NCI-H748 treated with DMSO at 0.1 percent for 48 hours (cell line): Measurements from ENCODE around the gene GTF2H1.
"Not testable (repeated sequence)": the region's sequence is repeated elsewhere in the genome, so short reads cannot be mapped to it uniquely, and the experiment has no call there.

Source experiments
- DNase-seq: peaks from one replicate; lab custom pipeline; 2025; lab: John Stamatoyannopoulos, UW

The GTF2H1 gene

GRCh38 chr11:18319914-18320313 is 2.5 kb upstream of the GTF2H1 start:
- DNase-seq: no peak

DNA sequence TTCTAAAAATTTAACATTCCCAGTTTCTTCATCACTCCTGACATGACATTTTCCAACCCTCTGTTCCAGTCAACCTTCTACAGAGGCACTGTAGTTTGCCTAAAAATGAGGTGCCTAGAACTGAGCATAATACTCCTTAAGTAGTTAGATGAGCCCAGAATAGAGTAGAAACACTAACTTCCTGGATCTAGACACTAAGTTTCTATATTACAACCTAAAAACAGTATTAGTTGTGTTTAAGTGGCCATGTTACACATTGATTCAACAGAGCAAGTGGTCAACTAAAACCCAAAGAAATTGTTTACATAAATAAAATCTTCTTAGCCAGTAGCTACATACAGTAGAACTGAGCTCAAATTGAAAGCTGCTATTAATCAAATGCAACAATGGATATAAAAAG is 1.8 kb upstream of the GTF2H1 start:
- no peak for DNase-seq

- no peak for DNase-seq
These were observed 794 bp upstream of the GTF2H1 start for GRCh38 chr11:18321578-18321968.

DNA sequence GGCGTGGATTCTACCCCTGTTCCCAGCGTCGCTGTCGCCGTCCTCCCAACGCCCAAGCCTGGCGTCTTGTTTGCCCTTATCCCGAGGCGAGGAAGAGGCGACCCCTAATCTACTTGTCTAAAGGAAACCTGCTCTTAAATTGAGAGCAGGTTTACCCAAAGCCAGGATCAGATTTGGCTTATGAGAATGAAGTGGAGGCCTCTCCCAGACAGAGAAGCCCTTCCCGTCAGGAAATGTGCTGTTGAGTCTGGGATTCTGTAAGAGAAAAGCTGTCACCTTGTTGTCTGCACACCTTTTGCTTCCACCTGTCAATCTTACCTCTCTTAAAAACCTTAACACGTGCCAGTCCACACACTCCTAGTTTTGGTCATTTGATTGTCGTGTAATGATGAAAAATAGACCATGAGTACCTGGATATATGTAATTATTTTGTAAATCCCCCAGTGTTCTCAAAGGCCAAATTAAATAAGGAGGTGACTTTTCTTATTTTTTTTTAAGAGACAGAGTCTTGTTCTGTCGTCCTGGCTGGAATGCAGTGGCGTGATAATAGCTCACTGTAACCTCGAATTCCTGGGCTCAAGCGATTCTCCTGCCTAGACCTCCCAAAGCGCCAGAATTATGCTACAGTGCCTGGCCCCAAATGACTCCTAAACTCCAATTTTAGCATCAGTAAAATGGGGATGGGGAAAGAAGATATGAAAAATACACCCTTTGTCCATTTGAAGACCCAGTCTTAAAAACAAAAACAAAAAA is 627 bp downstream of the GTF2H1 start:
- DNase-seq: no peak

DNA sequence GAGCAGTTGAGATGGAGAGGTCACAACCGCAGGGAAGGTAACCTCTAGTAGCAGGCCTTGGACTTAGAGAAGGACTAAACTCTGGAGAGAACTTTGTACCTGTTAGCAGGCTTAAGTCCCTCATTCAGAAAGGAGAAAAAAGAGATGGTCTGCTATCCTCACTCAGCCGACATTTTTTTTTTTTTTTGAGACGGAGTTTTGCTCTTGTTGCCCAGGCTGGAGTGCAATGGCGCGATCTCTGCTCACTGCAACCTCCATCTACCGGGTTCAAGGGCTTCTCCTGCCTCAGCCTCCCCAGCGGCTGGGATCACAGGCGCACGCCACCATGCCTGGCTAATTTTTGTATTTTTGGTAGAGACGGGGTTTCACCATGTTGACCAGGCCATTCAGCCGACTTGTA is 1.5 kb downstream of the GTF2H1 start:
- not testable (repeated sequence) for DNase-seq

DNA sequence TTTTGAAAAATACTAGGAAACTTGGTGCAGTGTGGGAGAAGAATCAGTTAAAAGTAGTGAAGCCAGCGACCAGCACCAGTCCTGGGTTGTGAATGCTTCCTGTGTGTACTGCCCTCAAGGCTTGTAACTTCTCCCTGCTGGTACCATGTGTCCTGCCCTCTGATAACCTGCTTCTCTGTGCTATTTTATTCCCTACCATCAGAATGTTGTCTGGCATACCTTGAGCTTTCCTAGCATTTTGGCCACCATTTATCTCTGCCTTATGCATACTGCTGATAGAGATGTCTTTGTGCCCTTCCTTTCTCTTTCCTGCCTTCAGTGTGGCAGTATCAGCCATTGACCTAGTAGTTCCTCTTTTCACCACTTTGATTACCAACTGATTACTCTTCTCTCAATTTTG is 2.0 kb downstream of the GTF2H1 start:
- no peak for DNase-seq

- DNase-seq: no peak
These were observed 7.0 kb downstream of the GTF2H1 start for GRCh38 chr11:18329196-18329870.

- no peak for DNase-seq
These were observed 8.6 kb downstream of the GTF2H1 start for GRCh38 chr11:18330921-18331320.

- no peak for DNase-seq
These were observed 9.9 kb downstream of the GTF2H1 start for GRCh38 chr11:18332302-18332701.

DNA sequence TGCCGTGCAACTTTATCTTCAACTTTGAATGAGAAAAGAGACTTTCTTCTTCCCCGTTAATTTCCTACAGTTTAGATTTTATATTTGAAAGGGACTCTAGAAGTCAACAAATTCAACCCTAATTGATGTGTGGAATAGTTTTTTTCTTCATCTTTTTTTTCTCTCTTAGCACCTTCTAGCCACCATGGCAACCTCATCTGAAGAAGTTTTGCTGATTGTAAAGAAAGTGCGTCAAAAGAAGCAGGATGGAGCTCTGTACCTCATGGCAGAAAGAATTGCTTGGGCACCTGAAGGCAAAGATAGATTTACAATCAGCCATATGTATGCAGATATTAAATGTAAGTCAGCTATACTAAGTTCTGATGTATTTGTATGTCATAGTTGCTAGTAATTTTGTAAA is 10.5 kb downstream of the GTF2H1 start:
- DNase-seq: no peak

DNA sequence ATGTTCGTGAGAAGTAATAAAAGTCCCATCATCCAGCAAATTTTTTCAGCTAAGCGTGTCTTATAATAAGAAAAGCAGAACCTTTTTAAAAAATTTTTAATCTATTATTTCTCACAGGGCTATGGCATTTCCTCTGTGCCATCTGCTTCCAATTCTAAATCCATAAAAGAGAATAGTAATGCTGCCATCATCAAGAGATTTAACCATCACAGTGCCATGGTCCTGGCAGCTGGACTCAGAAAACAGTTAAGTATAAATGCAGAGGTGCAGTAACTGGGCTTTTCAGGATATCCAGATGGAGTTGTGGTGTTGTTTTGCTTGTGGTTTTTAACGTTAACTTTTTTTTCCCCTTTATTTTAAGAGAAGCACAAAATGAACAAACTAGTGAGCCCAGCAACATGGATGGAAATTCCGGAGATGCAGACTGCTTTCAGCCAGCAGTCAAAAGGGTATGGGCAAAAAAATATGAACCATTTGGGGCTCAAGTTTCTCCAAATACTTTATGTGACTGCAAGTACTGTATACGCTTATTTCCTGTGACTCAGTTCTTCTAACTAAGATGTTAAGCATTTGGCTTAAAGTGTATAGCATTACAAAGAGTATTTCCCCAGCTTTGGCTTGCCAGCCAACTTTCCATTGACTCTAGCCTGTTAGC is 25.2 kb downstream of the GTF2H1 start:
- no peak for DNase-seq

DNA sequence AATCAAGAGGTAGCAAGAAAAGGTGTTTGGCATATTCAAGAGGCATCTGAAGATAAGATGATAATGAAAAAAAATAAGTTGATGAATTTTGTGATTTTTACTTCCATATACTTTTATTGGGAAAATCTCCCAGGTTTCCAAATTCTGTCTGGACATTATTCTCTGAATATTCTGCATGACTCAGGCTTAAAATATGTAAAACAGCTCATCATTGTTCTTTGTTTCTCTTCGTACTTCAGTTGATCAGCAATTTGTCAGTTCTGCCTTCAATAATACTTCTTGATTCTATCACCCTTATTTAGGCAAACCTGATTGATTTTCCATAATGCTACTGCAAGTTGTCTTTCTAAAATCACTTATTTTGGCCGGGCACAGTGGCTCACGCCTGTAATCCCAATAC is 30.2 kb downstream of the GTF2H1 start:
- no peak for DNase-seq

DNA sequence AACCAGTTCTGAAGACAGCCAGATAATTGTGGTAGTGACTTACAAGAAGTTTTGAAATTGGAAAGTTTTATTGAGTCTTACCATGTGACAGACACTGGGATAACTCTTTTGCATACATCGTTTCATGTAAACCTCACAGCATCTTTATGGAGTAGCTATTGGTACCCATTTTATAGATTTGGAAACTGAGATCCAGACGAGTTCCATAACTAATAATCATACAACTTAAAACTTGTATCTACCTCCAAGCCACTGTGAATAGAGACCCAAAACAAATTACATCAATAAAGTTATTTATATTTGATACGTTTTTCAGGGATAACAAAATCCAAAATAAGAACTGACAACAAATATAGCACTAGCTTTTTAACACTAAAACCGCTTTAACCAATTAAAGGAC is 36.3 kb downstream of the GTF2H1 start:
- no peak for DNase-seq

DNA sequence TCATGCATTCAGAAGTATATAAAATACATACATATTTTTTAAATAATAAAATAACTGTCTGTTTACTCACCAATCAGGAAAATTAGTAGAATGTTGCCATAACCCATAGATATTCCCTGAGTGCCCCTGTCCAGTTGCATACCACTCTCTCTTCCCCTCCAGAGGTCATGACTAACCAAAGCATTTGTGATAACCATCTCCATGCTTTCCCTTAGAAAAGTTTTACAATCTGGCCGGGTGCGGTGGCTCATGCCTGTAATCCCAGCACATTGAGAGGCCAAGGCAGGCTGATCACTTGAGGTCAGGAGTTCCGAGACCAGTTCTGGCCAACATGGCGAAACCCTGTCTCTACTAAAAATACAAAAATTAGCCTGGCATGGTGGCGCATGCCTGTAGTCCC is 38.8 kb downstream of the GTF2H1 start:
- DNase-seq: no peak

GRCh38 chr11:18364495-18365073 is 42.2 kb downstream of the GTF2H1 start:
- no peak for DNase-seq

DNA sequence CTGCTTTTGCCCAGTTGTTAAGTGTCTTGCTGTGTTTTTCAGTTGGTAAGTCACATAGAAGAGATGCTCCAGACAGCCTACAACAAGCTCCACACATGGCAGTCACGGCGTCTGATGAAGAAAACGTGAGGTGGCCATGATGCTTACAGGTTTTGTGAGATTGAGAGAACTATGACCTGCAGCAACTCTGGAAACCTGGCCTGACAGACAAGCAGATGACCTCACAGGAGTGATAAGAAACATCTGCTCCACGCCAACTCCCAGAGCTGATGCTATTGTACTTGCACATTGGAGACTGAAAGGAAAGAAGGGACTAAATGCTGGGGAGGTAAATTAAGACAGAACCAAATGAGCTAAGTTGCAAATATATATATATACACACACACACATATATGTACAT is 43.4 kb downstream of the GTF2H1 start:
- DNase-seq: no peak

- DNase-seq: no peak
These were observed 43.9 kb downstream of the GTF2H1 start for GRCh38 chr11:18366286-18366685.

- no peak for DNase-seq
These were observed 45.1 kb downstream of the GTF2H1 start for GRCh38 chr11:18367431-18367830.

GRCh38 chr11:18368221-18368620 is 45.9 kb downstream of the GTF2H1 start:
- no peak for DNase-seq

GRCh38 chr11:18369398-18369797 is 47.0 kb downstream of the GTF2H1 start:
- DNase-seq: no peak

GRCh38 chr11:18371279-18371678 is 48.9 kb downstream of the GTF2H1 start:
- DNase-seq: no peak

GRCh38 chr11:18372201-18372600 is 49.8 kb downstream of the GTF2H1 start:
- DNase-seq: no peak

GRCh38 chr11:18374956-18375355 is 52.6 kb downstream of the GTF2H1 start:
- DNase-seq: no peak
